HepG2 (cell line): ENCODE results near the gene CNGA3. TPM values are rescaled to one million over a fixed set of nuclear protein-coding genes. Genes with fewer than 3 reads are reported as not detected.

Experiments
- ATAC-seq: fragments of 200-7000 bp; cut with Tn5 transposase; 3 replicates; pipeline ENCODE4 v1.9.1; 2020; ENCODE audit warnings: mild to moderate bottlenecking, moderate library complexity
- BruUV-seq: library from RNA; stranded (reverse); fragments of 400-500 nt; replicated peaks from 2 replicates; lab custom pipeline; 2021; lab: Mats Ljungman, UMichigan
- CTCF ChIA-PET: fragments of 300-600 bp; formaldehyde crosslinking; extraction: SDS; loops from one replicate; lab custom pipeline; 2021; ENCODE audit warnings: low total read pairs, inconsistent platforms, low intra/inter-chr PET ratio; lab: Yijun Ruan, JAX
- POLR2A ChIA-PET: fragments of 350-600 bp; sonication (Branson Sonifier 250); formaldehyde crosslinking; loops from one replicate; lab custom pipeline; 2020; ENCODE audit warnings: antibody characterized with exemption, inconsistent platforms; lab: Yijun Ruan, JAX
- DNase-seq: peaks from one replicate; pipeline ENCODE4 v3.0.0-alpha.2; 2015; ENCODE audit warnings: low spot score
- FAIRE-seq: peaks from 3 replicates; lab custom pipeline; 2011; peaks lifted over from hg19 to GRCh38; lab: Jason Lieb, UNC
- H2AFZ ChIP-seq: one replicate; pipeline ENCODE4 v1.6.1; 2011; ENCODE audit warnings: low read length, inconsistent platforms
- H3K27ac ChIP-seq: fragments of 300-600 bp; 3 replicates; pipeline ENCODE4 v1.8.0; 2011; ENCODE audit warnings: mixed run types, mild to moderate bottlenecking, mixed read lengths, low read length, inconsistent platforms; ENCODE audit not compliant: insufficient read depth; ENCODE audit errors: extremely low read length
- H3K27me3 ChIP-seq, 2 experiments: fragments of 200-600 bp in 1 of 2; 2 replicates in 1 of 2; 3 replicates in 1 of 2; pipeline versions ENCODE4 v1.6.0 to v1.8.0; 2011; ENCODE audit warnings: low read length in 2 of 2, mild to moderate bottlenecking in 2 of 2, moderate library complexity in 2 of 2, inconsistent platforms in 1 of 2; ENCODE audit not compliant: insufficient read depth in 2 of 2, control insufficient read depth in 1 of 2
- H3K36me3 ChIP-seq, 2 experiments: fragments of 200-600 bp in 1 of 2; replicated peaks in 1 of 2; 2 replicates in 1 of 2; 3 replicates in 1 of 2; pipeline versions ENCODE4 v1.5.1 to v1.8.0; 2011; ENCODE audit warnings: low read length in 2 of 2, inconsistent platforms in 1 of 2; ENCODE audit not compliant: insufficient read depth in 2 of 2, control insufficient read depth in 1 of 2
- H3K4me1 ChIP-seq: 2 replicates; pipeline ENCODE4 v1.5.1; 2012; ENCODE audit warnings: low read length, inconsistent platforms; ENCODE audit not compliant: insufficient read depth
- H3K4me2 ChIP-seq: 2 replicates; pipeline ENCODE4 v1.6.0; 2011; ENCODE audit warnings: low read depth, low read length, inconsistent platforms
- H3K4me3 ChIP-seq, 3 experiments: fragments of 200-600 bp in 1 of 3; sonication (generic), shearing (Covaris generic) in 1 of 3; replicated peaks in 1 of 3; 2 replicates each; pipeline ENCODE4 v1.5.1; 2011 to 2016; ENCODE audit warnings: low read length in 3 of 3, inconsistent platforms in 2 of 3, low read depth in 2 of 3, mild to moderate bottlenecking in 2 of 3, control low read depth in 1 of 3, mixed read lengths in 1 of 3; ENCODE audit not compliant: insufficient read depth in 1 of 3
- H3K79me2 ChIP-seq: one replicate; pipeline ENCODE4 v1.6.1; 2011; ENCODE audit warnings: low read length, inconsistent platforms; ENCODE audit not compliant: insufficient read depth
- H3K9ac ChIP-seq: 2 replicates; pipeline ENCODE4 v1.6.0; 2011; ENCODE audit warnings: mild to moderate bottlenecking, low read depth, low read length, inconsistent platforms; ENCODE audit not compliant: insufficient read depth
- H3K9me3 ChIP-seq: 2 replicates; pipeline ENCODE4 v1.5.1; 2012; ENCODE audit warnings: mild to moderate bottlenecking, low read length
- H4K20me1 ChIP-seq: 2 replicates; pipeline ENCODE4 v1.6.0; 2011; ENCODE audit warnings: inconsistent platforms, mild to moderate bottlenecking, low read length, moderate library complexity; ENCODE audit not compliant: insufficient read depth
- ARNT ChIP-seq: fragments of 450-650 bp; IDR thresholded peaks from 2 replicates; pipeline ENCODE4 v1.6.1; 2017
- ATF6 ChIP-seq: sonication (generic); formaldehyde crosslinking; conservative IDR thresholded peaks from 2 replicates; pipeline ENCODE4 v1.4.0; 2020; ENCODE audit warnings: missing genetic modification reagents
- CERS6 ChIP-seq: sonication (generic); formaldehyde crosslinking; IDR thresholded peaks from 2 replicates; pipeline ENCODE4 v1.5.0; 2020; ENCODE audit warnings: missing genetic modification reagents
- DRAP1 ChIP-seq: IDR thresholded peaks from 2 replicates; pipeline ENCODE4 v1.6.1; 2016; ENCODE audit warnings: missing genetic modification reagents, missing compliant biosample characterization
- FOXC1 ChIP-seq: sonication (generic); formaldehyde crosslinking; IDR thresholded peaks from 2 replicates; pipeline ENCODE4 v1.8.0; 2022; ENCODE audit warnings: mild to moderate bottlenecking, missing genetic modification reagents, borderline replicate concordance
- HMG20B ChIP-seq: conservative IDR thresholded peaks from 2 replicates; pipeline ENCODE4 v1.6.1; 2016; ENCODE audit warnings: missing genetic modification reagents, missing compliant biosample characterization
- MEIS1 ChIP-seq: sonication (generic); formaldehyde crosslinking; IDR thresholded peaks from 2 replicates; pipeline ENCODE4 v1.9.0; 2021; ENCODE audit warnings: mild to moderate bottlenecking, missing genetic modification reagents, moderate library complexity, borderline replicate concordance
- SIN3A ChIP-seq: IDR thresholded peaks from 2 replicates; pipeline ENCODE4 v1.6.1; 2011; ENCODE audit warnings: low read depth, mild to moderate bottlenecking, control low read depth, low read length, borderline replicate concordance
- TFDP2 ChIP-seq: sonication (generic); formaldehyde crosslinking; IDR thresholded peaks from 2 replicates; pipeline ENCODE4 v1.4.0; 2020; ENCODE audit warnings: missing genetic modification reagents
- THAP11 ChIP-seq: IDR thresholded peaks from 2 replicates; pipeline ENCODE4 v1.6.1; 2016; ENCODE audit warnings: missing biosample characterization, missing genetic modification reagents
- TSC22D2 ChIP-seq: sonication (generic); formaldehyde crosslinking; IDR thresholded peaks from 2 replicates; pipeline ENCODE4 v1.5.1; 2020; ENCODE audit warnings: missing genetic modification reagents, mild to moderate bottlenecking, borderline replicate concordance
- U2AF2 ChIP-seq: fragments of 200-400 bp; formaldehyde crosslinking; IDR thresholded peaks from 2 replicates; pipeline ENCODE4 v1.6.1; 2017; ENCODE audit warnings: low read depth, mild to moderate bottlenecking, low read length
- ZBTB43 ChIP-seq: sonication (generic); formaldehyde crosslinking; conservative IDR thresholded peaks from 2 replicates; pipeline ENCODE4 v1.4.0; 2020; ENCODE audit warnings: missing genetic modification reagents
- ZFP37 ChIP-seq: sonication (generic); formaldehyde crosslinking; IDR thresholded peaks from 2 replicates; pipeline ENCODE4 v1.4.0; 2020; ENCODE audit warnings: missing genetic modification reagents, borderline replicate concordance
- ZNF292 ChIP-seq: sonication (generic); formaldehyde crosslinking; IDR thresholded peaks from 2 replicates; pipeline ENCODE4 v1.8.1; 2022; ENCODE audit warnings: mild to moderate bottlenecking, low read depth, missing genetic modification reagents, borderline replicate concordance
- ZNF33B ChIP-seq: sonication (generic); formaldehyde crosslinking; IDR thresholded peaks from 2 replicates; pipeline ENCODE4 v1.5.1; 2020; ENCODE audit warnings: mild to moderate bottlenecking, missing genetic modification reagents
- WGBS: methylation state at CpG from one replicate; pipeline ENCODE4 v1.1.6; 2017; ENCODE audit warnings: low lambda C conversion rate; 5-methylcytosine and 5-hydroxymethylcytosine counted together
- in situ Hi-C: cut with HindIII; loops from 2 replicates; pipeline ENCODE4 v1.10.0; 2017; ENCODE audit warnings: low pct_unique_long_range_greater_than_20kb; ENCODE audit not compliant: extremely low pct_ligation_motif_present
- intact Hi-C: fragments of 100-400 bp; cut with micrococcal nuclease; formaldehyde crosslinking; loops from one replicate; pipeline ENCODE4 v1.10.0; 2022; ENCODE audit not compliant: unreplicated experiment
- polyA plus RNA-seq, 8 experiments: library from polyadenylated mRNA; depleted of rRNA in 3 of 8; stranded (reverse) in 7 of 8; unstranded in 1 of 8; fragments of >200 nt; fragmentation: Illumina TruSeq in 4 of 8; extraction: Trizol in 4 of 8; gene quantifications; 2 replicates each; pipeline versions ENCODE4 v1.2.1 to v1.2.3, GENCODE V29; 2011 to 2016; ENCODE audit warnings: low read depth in 4 of 8, missing spikeins in 1 of 8, mixed read lengths in 1 of 8; ENCODE audit not compliant: insufficient read depth in 1 of 8
- total RNA-seq, 5 experiments: library from RNA; depleted of rRNA; stranded (reverse); fragments of >200 nt; fragmentation: Illumina TruSeq; extraction: Trizol; gene quantifications; 2 replicates each; pipeline ENCODE4 v1.2.3, GENCODE V29; 2016; ENCODE audit warnings: low read depth in 1 of 5

The CNGA3 gene
- total and polyA plus RNA-seq, 2 of the 13 experiments (the other 11 are each of a cell fraction or from before 2014, with no cell fraction given) = not detected

- Histone ChIP-seq H2AFZ (no peak overlapping the region), H3K27ac (no peak overlapping the region), H3K4me3 (no peak overlapping the region), H3K36me3 (no peaks in the 10 kb centered on the region), H4K20me1 (peaks cover 6% of the 10 kb centered on the region; the same call in 1 of the 2 replicates), H3K9me3 (no peaks in the 10 kb centered on the region), H3K4me2 (no peak overlapping the region), H3K4me1 (no peaks in the 10 kb centered on the region), H3K27me3 (peaks cover 7 to 93% of the 10 kb centered on the region in 2 experiments; a peak in 4 of 5 replicates), H3K9ac (no peak overlapping the region), H3K79me2 (no peaks in the 10 kb centered on the region)
- ATAC-seq = no peak
- intact Hi-C loops (no loop called here), in situ Hi-C loops (loop anchor here (5.0 to 10.0 kb wide), 2 partner anchors 572 to 675 kb away; no protein-coding TSS in a partner anchor)
- BruUV-seq = no TSS peak
- FAIRE-seq = no peak
- WGBS = 16% methylated on average over 14 of the region's 14 CpGs
- no peak for DNase-seq
- ChIA-PET CTCF (no interaction called here), POLR2A (no interaction called here)
- TF ChIP-seq HMG20B (CRISPR knock-in tag) (no peak), U2AF2 (no peak), ZBTB43 (CRISPR knock-in tag) (no peak), ZNF292 (CRISPR knock-in tag) (no peak), SIN3A (no peak), TSC22D2 (CRISPR knock-in tag) (no peak), ATF6 (CRISPR knock-in tag) (no peak), FOXC1 (CRISPR knock-in tag) (no peak), THAP11 (CRISPR knock-in tag) (no peak), ZNF33B (CRISPR knock-in tag) (no peak), ZFP37 (no peak), TFDP2 (CRISPR knock-in tag) (no peak), MEIS1 (no peak), DRAP1 (CRISPR knock-in tag) (no peak), ARNT (no peak), CERS6 (CRISPR knock-in tag) (no peak)
Measured at GRCh38 chr2:98379311-98380202, 33.3 kb downstream of the CNGA3 start.
